Measurements from ENCODE around the gene DUOX1.

Gene DUOX1

DNA sequence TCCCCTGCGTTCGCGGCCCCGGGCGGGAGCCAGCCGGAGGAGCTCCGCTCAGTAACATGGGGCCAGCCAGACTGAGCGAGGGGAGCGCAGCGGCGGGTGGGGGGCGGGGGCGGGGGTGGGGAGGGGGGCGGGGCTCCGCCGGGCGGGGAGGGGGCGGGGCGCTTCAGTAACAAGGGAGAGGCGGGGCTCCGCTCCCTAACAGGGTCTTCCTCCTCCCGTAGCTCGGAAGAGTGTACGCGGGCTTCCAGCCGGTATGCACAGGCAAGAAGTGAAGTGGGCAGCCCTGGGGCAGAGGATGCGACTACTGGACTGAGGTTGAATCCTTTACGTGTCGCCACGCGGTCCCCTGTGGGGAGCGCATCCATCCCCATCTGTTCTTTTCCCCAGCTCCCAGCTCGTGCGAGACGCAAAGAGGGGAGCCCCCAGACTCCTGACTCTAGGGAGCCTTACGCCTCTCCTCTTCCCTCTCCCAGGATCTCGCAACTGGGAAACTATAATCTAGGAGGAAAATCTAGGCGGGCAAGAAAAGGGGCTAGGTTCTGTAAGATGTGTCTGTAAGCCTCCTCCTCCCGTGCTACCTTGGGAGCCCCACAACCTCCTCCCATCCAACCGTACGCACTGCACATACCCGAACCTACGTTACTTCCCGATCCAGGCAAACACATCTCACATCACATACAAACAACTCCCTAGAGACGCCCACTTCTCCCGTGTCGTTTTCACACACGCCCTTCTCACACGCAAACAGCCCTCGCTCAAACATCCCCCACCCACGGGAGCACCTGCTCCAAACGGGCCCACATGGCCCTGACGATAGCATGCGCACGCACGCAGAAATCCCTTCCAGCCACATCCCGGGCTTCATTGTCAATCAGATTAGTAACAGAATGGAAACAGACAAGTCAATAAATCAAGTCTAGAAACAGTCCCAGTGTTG, 58.4 kb downstream of the DUOX1 start, which contains the start of gene SHF:
Gene SHF (minus strand): TSS at position 73 of the 937 bp plus-strand sequence. CDS start 15 bp downstream, at position 58.
- DNase-seq (ENCODE audit: low spot score), result no peak

DNA sequence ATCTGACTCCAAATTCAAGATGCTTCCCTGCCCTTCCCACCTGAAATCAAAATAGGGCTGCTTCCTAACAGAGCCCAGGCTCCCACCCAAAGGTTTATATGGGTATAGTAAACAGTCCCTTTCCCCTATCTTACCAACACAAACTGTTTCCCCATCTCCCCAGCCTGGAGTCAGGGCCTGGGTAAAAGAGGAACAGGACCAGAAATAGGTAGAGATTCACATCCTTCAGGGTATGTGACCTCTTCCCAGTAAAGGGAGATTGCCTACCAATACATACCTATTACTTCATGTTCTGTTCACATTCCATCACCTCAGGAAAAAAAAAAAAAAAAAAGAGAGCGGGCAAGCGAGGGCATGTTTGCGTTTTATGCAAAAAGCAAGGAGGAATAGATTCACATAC, 67.7 kb downstream of the DUOX1 start:
- no peak for DNase-seq (ENCODE audit: low spot score)

DNA sequence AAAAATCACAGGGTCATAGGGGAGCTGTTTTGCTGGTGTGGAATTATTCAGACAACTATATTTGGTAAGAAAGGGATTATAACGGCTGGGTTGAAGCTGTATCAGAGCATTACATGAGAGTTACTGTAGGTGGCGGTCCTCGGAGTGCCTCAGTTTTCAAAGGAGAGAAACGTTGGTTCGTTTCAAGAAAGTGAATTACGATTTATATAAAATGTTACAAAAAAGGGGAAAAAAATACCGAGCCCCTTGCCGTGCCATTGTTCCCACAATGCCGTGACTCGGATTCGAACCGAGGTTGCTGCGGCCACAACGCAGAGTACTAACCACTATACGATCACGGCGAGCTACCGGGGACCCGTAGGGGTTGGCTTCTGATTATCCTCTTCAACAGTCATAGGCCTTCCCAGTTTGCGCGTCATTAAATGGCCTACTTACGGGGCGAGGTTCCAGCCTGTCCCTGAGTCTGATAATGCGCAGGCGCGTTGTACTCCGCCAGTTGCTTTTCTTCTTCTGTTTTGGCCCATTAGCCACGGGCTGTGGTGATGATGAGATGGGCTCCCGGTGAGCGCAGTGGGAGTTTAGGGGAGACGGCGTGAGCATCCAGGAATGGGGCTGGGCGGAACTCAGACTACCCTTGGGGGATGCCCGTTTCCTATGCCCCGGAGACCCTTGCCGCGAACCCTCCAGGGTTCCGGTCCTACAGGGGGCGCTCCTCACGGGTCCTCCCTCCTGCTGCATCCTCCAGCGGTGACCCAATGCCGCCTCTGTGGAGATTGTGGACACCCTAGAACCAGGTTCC, 68.7 kb downstream of the DUOX1 start:
- DNase-seq (ENCODE audit: low spot score), result peak; percentile 92

DNA sequence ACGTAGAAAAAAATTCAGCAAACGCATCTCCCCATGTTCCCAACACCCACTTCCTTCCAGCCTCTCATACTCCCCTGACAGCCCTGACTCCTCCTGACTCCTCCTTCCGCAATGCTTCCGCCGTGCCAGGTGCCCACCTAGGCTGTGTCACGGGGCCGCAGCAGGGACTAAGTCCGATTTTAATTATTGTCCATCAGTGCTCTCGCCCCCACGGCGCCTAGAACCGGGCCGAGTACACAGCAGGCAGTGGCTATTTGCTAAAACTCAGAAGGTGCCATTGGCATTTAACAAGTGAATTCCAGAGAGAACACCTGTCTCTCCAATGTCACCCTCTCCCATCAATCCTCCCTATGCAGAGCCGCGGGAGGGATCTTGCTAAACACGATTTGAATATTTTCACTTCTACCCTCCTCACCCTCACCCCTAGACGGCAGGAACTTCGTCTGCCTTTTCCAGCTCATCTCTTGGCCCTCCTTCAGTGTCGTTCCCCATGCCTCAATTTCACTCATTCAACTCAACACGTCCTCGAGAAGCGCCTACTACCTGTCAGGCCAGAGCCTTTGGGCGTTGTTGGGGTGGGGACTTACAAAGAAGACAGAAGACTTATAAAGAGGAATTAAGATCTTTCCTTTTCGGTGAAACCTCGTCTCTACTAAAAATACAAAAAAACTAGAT, 69.5 kb downstream of the DUOX1 start:
- DNase-seq (ENCODE audit: low spot score), result no peak

DNA sequence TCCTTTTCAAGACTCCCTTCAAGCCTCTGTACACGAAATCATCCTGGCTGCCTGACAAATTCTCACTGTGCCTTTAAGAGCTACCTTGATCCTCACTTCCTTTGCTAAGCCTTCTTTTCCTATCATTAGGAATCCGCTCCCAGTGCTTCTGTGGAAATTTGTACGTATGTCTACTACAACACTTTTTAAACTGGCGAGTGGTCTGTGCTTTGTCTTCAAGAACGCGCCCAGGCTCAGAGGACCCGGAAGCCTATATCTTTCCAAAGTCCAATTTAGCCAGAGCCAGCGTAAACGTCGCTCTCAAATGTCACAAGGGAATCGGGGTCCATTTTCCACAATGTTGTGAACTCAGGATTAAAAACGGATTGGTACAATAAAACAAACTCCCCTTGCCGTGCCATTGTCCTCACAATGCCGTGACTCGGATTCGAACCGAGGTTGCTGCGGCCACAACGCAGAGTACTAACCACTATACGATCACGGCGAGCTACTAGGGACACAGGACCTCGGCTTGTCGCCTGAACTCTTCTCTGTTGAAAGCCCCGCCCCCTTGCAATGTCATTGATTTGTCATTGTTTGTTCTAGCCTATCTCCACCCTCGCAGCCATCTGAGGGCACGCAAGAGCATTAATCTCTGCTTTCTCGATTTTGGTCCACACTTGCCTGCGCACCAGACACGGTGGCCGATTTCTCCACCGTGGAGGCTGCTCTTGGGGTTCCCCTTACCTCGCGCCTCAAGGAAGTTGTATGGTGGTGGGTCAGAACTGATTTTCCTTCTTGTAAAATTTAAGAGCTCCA, 70.4 kb downstream of the DUOX1 start:
- DNase-seq (ENCODE audit: low spot score), result peak; percentile 88

DNA sequence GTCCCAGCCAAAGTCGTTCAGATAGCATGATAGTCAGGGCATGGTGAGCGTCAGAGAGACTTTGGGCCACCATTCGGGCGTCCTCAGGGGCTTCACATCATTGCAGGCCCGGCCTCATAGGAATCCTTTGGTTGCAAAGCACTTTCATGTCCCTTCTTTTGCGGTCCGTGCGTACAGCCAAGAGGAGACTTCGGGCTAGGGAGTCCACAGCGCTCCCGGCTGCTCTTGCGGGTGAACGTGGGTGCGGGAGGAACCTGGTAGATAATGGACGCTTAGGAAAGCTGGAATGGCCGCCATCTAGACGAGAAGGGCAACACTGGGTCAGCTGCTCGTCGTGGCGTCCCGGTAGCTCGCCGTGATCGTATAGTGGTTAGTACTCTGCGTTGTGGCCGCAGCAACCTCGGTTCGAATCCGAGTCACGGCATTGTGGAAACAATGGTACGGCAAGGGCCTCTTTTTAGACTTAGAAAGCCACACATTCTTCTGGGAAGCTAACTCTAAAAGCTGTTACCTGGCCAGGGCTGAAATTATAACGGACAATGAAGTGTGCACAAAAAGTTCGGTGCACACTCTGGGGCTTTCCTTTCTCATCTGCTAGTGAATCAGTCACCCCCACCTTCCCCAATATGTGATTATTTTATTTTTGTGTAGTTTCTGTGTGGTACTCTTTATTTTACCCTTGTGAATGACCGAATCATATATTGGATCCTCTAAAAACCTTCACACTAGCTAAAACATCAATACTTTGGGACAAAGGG, 71.2 kb downstream of the DUOX1 start:
- DNase-seq (ENCODE audit: low spot score), result peak; percentile 75

DNA sequence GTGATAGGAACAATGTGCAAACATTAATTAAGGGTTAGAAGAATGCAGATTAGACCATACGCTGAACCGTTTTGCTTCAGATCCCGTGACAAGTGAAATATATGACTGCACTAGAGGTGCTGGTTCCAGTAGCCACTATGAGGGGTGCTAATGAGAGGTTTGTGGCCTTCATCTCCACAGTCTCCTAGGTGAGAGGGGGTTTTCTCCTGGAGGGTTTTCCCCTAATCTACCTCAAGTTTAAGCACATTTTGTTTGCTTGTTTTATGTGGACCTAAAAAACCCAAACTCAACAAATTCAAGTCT, 71.7 kb downstream of the DUOX1 start:
- DNase-seq (ENCODE audit: low spot score), result no peak

DNA sequence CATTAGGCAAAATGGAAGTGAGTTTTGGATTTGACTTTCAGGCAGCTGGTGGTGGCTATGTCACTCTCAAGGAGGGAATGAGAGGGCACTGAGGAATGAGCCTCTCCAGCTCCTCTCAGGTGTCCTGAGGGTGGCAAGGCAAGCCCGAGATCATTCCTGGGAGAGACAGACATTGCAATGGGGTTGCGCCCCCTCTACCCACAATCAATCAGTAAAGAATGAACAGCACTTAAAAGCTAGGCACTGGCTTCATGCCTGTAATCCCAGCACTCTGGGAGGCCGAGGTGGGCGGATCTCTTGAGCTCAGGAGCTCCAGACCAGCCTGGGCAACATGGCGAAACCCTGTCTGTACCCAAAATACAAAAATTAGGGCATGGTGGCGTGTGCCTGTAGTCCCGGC, 72.1 kb downstream of the DUOX1 start:
- DNase-seq (ENCODE audit: low spot score), result no peak

DNA sequence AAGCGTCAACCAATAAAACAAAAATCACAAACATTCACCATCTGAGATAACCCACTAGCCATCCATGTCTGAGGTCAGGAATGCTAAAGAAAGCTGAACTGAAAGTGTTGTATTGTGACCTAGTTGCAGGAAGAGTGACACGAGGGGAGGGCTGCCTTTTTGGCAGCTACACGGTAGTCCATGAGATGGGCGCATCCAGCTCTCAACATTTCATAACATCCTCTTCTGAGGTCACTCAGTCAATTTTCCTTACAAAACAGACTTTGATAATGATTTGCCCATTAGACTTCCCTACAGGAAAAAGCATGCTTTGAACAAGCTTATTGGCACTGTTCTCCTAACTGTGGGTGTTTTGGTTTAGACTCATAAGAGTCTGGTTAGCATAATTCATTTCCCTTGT, 73.4 kb downstream of the DUOX1 start:
- no peak for DNase-seq (ENCODE audit: low spot score)

DNA sequence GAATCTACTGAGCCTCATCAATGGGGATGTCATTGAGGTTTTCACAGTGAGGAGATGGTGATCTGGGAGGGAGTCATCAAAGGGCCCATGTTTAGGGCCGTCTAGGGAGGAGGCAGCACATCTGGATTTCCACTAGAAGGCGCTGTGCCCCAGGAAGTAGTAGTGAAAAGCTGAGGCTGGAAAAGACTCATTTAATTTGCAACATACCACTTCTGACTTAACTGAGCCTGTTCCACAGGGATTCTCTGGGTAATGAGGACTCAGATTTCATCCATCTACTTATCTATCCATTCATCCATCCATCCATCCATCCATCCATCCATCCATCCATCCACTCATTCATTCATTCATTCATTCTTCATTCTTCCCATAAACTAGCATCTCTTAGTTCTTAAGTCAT, 75.4 kb downstream of the DUOX1 start:
- DNase-seq (ENCODE audit: low spot score), result peak; percentile 59

DNA sequence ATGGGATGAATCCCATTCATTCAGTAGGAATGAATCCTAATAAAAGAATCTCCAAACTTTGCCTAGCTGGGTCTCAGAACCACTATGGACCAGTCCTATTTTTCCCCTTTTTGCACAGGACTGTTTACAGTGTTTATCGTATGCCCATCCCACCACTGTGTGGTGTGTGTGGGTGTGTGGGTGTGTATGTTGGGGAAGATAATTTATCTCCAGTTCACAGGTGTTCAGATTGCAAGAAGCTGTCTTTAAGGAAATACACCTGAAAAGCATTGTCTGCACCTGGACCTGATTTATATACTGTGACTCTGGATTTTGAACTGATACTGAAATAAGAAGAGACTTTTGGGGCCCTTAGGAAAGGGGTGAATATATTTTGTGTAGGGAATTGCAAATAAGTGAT, 82.7 kb downstream of the DUOX1 start:
- DNase-seq (ENCODE audit: low spot score), result no peak
